Memory B cell (primary cell): ENCODE measurements around the gene NCOA3.

ENCODE experiments used
- ATAC-seq: fragments of 150-1000 bp; cut with Tn5 transposase; 2 replicates; pipeline ENCODE4 v1.10.0; 2021; ENCODE audit warnings: low read depth, mild to moderate bottlenecking, moderate library complexity
- DNase-seq, 2 donors: peaks; one replicate each; pipeline ENCODE4 v3.0.0; 2022; ENCODE audit warnings: low spot score in 2 of 2
- H3K27ac Mint-ChIP-seq: one replicate; pipeline ENCODE4 v1.8.0; 2022; ENCODE audit warnings: mild to moderate bottlenecking, moderate library complexity, mixed read lengths
- H3K27me3 Mint-ChIP-seq: one replicate; pipeline ENCODE4 v1.8.0; 2022; ENCODE audit warnings: mixed read lengths
- H3K36me3 Mint-ChIP-seq: one replicate; pipeline ENCODE4 v1.8.0; 2022; ENCODE audit warnings: mild to moderate bottlenecking, mixed read lengths
- H3K4me1 Mint-ChIP-seq: one replicate; pipeline ENCODE4 v1.8.0; 2022; ENCODE audit warnings: mixed read lengths
- H3K4me3 Mint-ChIP-seq: one replicate; pipeline ENCODE4 v1.8.0; 2022; ENCODE audit warnings: mild to moderate bottlenecking, moderate library complexity, mixed read lengths
- H3K9me3 Mint-ChIP-seq: one replicate; pipeline ENCODE4 v1.8.0; 2022; ENCODE audit warnings: mixed read lengths

Gene NCOA3

GRCh38 chr20:47668313-47669151 lies 166.8 kb downstream of the NCOA3 start:
- Mint-ChIP-seq H3K4me1 (peaks cover 11% of the 10 kb centered on the region), H3K27me3 (peaks cover 7% of the 10 kb centered on the region), H3K27ac (peak overlapping the region; percentile 64), H3K9me3 (no peaks in the 10 kb centered on the region), H3K36me3 (no peaks in the 10 kb centered on the region), H3K4me3 (no peak overlapping the region)
- DNase-seq: no peak
- ATAC-seq: peak; percentile 21

DNA sequence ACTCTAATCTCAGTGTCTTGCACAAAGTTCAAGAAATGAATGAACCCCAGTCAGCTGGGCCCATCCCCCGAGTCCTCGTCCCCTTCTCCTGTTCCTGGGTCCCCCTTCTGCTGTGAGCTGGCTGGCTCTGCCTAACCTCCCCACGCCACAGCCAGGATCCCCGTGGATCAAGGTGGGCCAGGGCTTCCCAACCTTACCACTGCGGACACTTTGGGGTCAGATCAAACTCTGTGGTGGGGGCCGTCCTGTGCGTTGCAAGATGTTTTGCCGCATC lies 167.4 kb downstream of the NCOA3 start:
- no peak overlapping the region for H3K4me3 Mint-ChIP-seq
- no peaks in the 10 kb centered on the region for H3K36me3 Mint-ChIP-seq
- no peak for ATAC-seq
- peaks cover 7% of the 10 kb centered on the region for H3K27me3 Mint-ChIP-seq
- DNase-seq: no peak
- H3K9me3 Mint-ChIP-seq: no peaks in the 10 kb centered on the region
- H3K4me1 Mint-ChIP-seq: peaks cover 7% of the 10 kb centered on the region
- peak overlapping the region; percentile 64 for H3K27ac Mint-ChIP-seq

DNA sequence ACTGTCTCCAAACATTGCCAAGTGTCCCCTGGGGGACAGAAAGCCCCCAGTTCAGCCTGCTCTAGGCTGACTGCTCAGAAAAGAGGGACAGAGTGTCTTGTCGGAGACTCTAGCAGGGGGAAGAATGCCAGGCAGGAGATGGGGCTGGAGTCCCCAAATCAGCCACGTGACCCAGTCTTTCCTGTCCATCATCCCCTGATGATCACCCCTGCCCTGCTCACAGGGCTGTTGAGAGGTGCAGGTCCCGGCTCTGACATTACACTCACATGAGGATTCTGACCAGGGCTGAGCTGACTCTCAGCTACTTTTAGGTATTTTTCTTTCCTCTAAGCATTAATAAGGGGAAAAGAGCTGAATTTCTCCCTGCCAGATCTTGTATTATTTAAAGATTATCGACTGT lies 167.8 kb downstream of the NCOA3 start:
- no peak overlapping the region for H3K4me3 Mint-ChIP-seq
- H3K27me3 Mint-ChIP-seq: peaks cover 7% of the 10 kb centered on the region
- no peak for ATAC-seq
- H3K9me3 Mint-ChIP-seq: no peaks in the 10 kb centered on the region
- no peak for DNase-seq
- no peaks in the 10 kb centered on the region for H3K36me3 Mint-ChIP-seq
- peaks cover 7% of the 10 kb centered on the region for H3K4me1 Mint-ChIP-seq
- peak overlapping the region; percentile 55 for H3K27ac Mint-ChIP-seq

DNA sequence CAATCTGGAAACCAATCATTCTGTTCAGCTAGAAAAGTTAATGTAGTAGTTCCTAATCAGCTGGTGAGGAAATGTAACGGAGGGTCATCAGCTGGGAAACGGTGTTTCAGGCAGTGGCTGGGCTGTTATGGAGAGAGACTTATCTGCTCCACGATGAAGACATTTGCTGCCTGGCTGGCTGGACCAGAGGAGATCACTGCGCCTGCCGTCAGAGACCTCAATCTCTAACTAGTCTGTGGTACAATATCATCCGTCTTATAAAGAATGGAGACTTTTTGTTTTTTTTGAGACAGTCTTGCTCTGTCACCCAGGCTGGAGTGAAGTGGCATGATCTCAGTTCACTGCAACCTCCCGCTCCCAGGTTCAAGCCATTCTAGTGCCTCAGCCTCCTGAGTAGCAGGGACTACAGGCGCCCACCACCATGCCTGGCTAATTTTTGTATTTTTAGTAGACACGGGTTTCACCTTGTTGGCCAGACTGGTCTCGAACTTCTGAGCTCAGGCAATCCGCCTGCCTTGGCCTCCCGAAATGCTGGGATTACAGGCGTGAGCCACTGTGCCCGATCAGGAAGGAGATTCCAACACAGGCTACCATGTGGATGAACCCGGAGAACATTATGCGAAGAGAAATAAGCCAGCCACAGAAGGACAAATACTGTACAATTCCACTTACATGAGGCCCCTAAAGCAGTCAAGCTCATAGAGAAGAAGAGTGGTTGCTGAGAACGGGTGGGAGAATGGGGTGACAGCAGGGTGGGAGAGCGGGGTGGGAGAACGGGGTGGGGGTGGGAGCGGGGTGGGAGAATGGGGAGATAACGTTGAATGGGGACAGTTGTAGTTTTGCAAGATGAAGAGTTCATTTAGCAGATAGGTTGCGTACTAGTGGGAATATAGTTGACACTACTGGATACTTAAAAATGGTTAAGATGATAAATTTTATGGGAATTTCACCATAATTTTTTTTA lies 168.5 kb downstream of the NCOA3 start:
- H3K27ac Mint-ChIP-seq: peak overlapping the region; percentile 55
- H3K9me3 Mint-ChIP-seq: no peaks in the 10 kb centered on the region
- peaks cover 7% of the 10 kb centered on the region for H3K27me3 Mint-ChIP-seq
- ATAC-seq: no peak
- DNase-seq: no peak
- H3K4me1 Mint-ChIP-seq: peaks cover 7% of the 10 kb centered on the region
- H3K36me3 Mint-ChIP-seq: no peaks in the 10 kb centered on the region
- H3K4me3 Mint-ChIP-seq: no peak overlapping the region

DNA sequence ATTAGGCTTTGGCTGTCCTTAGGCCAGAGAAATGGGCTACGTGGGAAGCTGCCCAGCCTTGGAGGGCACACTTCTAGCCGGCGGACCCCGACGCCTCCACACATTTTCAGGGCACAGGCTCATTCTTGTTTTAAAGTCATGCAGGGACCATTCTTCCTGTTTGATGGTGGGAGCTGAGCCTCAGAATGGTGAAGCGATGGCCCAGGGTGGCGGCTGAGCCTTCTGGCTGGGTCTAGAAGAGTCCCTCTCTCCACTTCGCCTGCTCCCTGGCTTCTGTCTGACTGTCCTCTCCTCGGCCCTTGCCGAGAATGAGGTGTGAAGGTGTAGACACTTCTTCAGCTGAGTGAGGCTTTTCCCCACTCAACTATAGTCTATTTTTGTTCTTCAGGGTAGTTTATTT lies 169.2 kb downstream of the NCOA3 start:
- Mint-ChIP-seq H3K4me3 (no peak overlapping the region), H3K27ac (no peak overlapping the region)
- ATAC-seq: no peak

GRCh38 chr20:47672166-47672565 lies 170.5 kb downstream of the NCOA3 start:
- Mint-ChIP-seq H3K4me3 (no peak overlapping the region), H3K27ac (no peak overlapping the region)

More for the DNA sequence above, 169.2 kb downstream of the NCOA3 start:
- peaks cover 7% of the 10 kb centered on the region for H3K27me3 Mint-ChIP-seq
- peaks cover 7% of the 10 kb centered on the region for H3K4me1 Mint-ChIP-seq
- H3K36me3 Mint-ChIP-seq: no peaks in the 10 kb centered on the region
- DNase-seq: no peak
- no peaks in the 10 kb centered on the region for H3K9me3 Mint-ChIP-seq

DNA sequence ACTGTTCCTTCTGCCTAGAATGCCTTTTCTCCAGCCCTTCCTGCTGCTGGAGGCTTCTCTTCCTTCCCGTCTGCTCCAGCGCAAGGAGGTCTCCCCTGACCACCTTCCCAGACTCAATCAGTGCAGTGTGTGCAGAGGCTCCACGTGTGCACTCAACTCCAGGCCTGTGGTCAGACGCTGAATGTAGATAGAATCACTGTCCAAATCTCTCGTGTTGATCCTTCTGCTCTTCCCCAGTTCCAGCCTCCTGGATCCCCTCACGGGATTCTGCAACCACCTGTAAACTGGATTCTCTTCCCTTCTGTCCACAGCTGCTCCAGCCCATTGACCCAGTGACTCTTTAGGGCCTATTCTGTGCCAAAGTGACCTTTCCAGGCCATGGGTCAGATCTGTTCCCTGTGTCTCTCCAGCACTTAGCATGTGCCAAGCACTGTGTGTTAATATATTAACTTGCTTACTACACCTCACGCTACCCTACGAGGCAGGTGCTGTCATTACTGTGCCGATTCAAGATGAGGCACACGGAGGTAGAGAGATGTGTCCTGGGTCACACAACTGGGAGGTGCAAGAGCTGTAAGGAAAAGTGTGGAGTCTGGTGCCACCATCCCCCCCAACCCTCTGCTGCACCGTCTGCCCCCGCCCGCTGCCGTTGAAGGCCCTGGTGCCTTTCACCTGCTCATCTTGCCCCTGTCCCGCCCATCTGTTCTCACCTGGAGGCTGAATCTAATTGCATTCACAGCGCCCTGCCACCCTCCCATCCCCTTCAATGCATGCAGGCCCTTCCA lies 171.4 kb downstream of the NCOA3 start:
- no peaks in the 10 kb centered on the region for H3K36me3 Mint-ChIP-seq
- no peak overlapping the region for H3K27ac Mint-ChIP-seq
- no peaks in the 10 kb centered on the region for H3K9me3 Mint-ChIP-seq
- H3K27me3 Mint-ChIP-seq: peaks cover 7% of the 10 kb centered on the region
- no peak for DNase-seq
- H3K4me1 Mint-ChIP-seq: peaks cover 8% of the 10 kb centered on the region
- no peak for ATAC-seq
- no peak overlapping the region for H3K4me3 Mint-ChIP-seq

More at GRCh38 chr20:47672166-47672565, 170.5 kb downstream of the NCOA3 start:
- DNase-seq (no peak), ATAC-seq (no peak)
- peaks cover 7% of the 10 kb centered on the region for H3K4me1 Mint-ChIP-seq
- no peaks in the 10 kb centered on the region for H3K9me3 Mint-ChIP-seq
- H3K36me3 Mint-ChIP-seq: no peaks in the 10 kb centered on the region
- peaks cover 7% of the 10 kb centered on the region for H3K27me3 Mint-ChIP-seq

GRCh38 chr20:47673671-47673955 lies 171.9 kb downstream of the NCOA3 start:
- no peak overlapping the region for H3K27ac Mint-ChIP-seq
- no peak for ATAC-seq
- H3K4me1 Mint-ChIP-seq: peaks cover 7% of the 10 kb centered on the region

GRCh38 chr20:47674145-47674544 lies 172.5 kb downstream of the NCOA3 start:
- Mint-ChIP-seq H3K9me3 (no peaks in the 10 kb centered on the region), H3K36me3 (no peaks in the 10 kb centered on the region), H3K27me3 (peaks cover 7% of the 10 kb centered on the region), H3K4me3 (no peak overlapping the region), H3K4me1 (peaks cover 3% of the 10 kb centered on the region), H3K27ac (no peak overlapping the region)
- no peak for ATAC-seq
- DNase-seq: no peak

More at GRCh38 chr20:47673671-47673955, 171.9 kb downstream of the NCOA3 start:
- peaks cover 7% of the 10 kb centered on the region for H3K27me3 Mint-ChIP-seq
- H3K4me3 Mint-ChIP-seq: no peak overlapping the region
- no peaks in the 10 kb centered on the region for H3K36me3 Mint-ChIP-seq
- H3K9me3 Mint-ChIP-seq: no peaks in the 10 kb centered on the region
- no peak for DNase-seq

GRCh38 chr20:47674686-47675085 lies 173.0 kb downstream of the NCOA3 start:
- ATAC-seq: no peak
- peaks cover 3% of the 10 kb centered on the region for H3K4me1 Mint-ChIP-seq
- no peak overlapping the region for H3K4me3 Mint-ChIP-seq
- no peaks in the 10 kb centered on the region for H3K36me3 Mint-ChIP-seq
- no peak overlapping the region for H3K27ac Mint-ChIP-seq
- peaks cover 7% of the 10 kb centered on the region for H3K27me3 Mint-ChIP-seq
- no peak for DNase-seq
- no peaks in the 10 kb centered on the region for H3K9me3 Mint-ChIP-seq

GRCh38 chr20:47675190-47676142 lies 173.8 kb downstream of the NCOA3 start:
- Mint-ChIP-seq H3K27me3 (peaks cover 7% of the 10 kb centered on the region), H3K27ac (no peak overlapping the region), H3K9me3 (no peaks in the 10 kb centered on the region), H3K36me3 (no peaks in the 10 kb centered on the region), H3K4me1 (peaks cover 3% of the 10 kb centered on the region), H3K4me3 (no peak overlapping the region)
- DNase-seq: no peak
- ATAC-seq: no peak

DNA sequence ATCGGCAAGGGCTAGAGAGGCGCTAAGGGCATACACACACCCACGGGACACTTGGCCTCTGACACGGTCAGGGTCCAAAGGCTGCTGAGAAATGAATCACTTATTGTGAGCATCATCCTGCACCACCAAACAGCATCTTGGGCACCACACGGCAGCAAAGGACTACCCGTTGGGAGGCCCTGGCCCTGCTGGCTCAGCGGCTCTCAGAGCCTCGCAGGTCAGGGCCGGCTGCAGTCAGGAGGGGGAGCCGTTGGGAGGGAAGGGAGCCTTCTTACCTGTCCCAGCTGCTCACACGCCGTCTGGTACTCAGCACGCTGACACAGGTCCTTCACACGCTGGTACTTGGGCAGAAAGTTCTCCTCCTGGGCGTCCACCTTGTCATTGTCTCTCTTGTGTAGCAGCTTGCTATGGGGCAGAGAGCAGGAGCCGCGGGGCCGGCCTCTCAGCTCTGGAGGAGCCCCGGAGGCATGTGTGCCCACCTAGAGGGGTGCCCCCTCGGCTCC lies 174.6 kb downstream of the NCOA3 start:
- no peak overlapping the region for H3K4me3 Mint-ChIP-seq
- no peak for DNase-seq
- no peaks in the 10 kb centered on the region for H3K36me3 Mint-ChIP-seq

More for the DNA sequence above, 174.6 kb downstream of the NCOA3 start:
- no peak for ATAC-seq
- H3K4me1 Mint-ChIP-seq: peaks cover 3% of the 10 kb centered on the region
- H3K27me3 Mint-ChIP-seq: peaks cover 7% of the 10 kb centered on the region
- H3K9me3 Mint-ChIP-seq: no peaks in the 10 kb centered on the region
- no peak overlapping the region for H3K27ac Mint-ChIP-seq
